Measurements from ENCODE around the gene CCDC71L. TPM values are rescaled to one million over a fixed set of nuclear protein-coding genes. Genes with fewer than 3 reads are reported as not detected.

CCDC71L gene
- total RNA-seq, 4 donors from 2014 or later = 9.1 to 30.9 (median 18.8) TPM

GRCh38 chr7:106653488-106653887 is 7.5 kb downstream of the CCDC71L start:
- Histone ChIP-seq H3K4me1 (peaks cover 0 to 9% of the 10 kb centered on the region in 2 donors), H3K27me3 (no peaks in the 10 kb centered on the region), H3K27ac (no peak overlapping the region), H3K9me3 (no peaks in the 10 kb centered on the region), H3K4me3 (no peak overlapping the region), H3K36me3 (no peaks in the 10 kb centered on the region)
- no peak for DNase-seq
- TF ChIP-seq CTCF (IDR thresholded peaks at IDR 0.05) (no peak), POLR2A (IDR thresholded peaks at IDR 0.05) (no peak)
- intact Hi-C loops (cut with DNase I; ENCODE audit: low total_unique reads) = no loop called here

GRCh38 chr7:106652909-106653308 is 8.0 kb downstream of the CCDC71L start:
- Histone ChIP-seq H3K36me3 (no peaks in the 10 kb centered on the region), H3K9me3 (no peaks in the 10 kb centered on the region), H3K27ac (no peak overlapping the region), H3K4me3 (no peak overlapping the region), H3K4me1 (peaks cover 0 to 3% of the 10 kb centered on the region in 2 donors), H3K27me3 (no peaks in the 10 kb centered on the region)
- intact Hi-C loops (cut with DNase I; ENCODE audit: low total_unique reads) = no loop called here
- DNase-seq = no peak
- TF ChIP-seq CTCF (IDR thresholded peaks at IDR 0.05) (no peak), POLR2A (IDR thresholded peaks at IDR 0.05) (no peak)

GRCh38 chr7:106652092-106652491 is 8.9 kb downstream of the CCDC71L start:
- Histone ChIP-seq H3K4me3 (no peak overlapping the region), H3K27me3 (no peaks in the 10 kb centered on the region), H3K9me3 (no peaks in the 10 kb centered on the region), H3K27ac (no peak overlapping the region), H3K4me1 (no peaks in the 10 kb centered on the region), H3K36me3 (no peaks in the 10 kb centered on the region)
- intact Hi-C loops (cut with DNase I; ENCODE audit: low total_unique reads) = no loop called here
- DNase-seq = no peak
- TF ChIP-seq CTCF (IDR thresholded peaks at IDR 0.05) (no peak), POLR2A (IDR thresholded peaks at IDR 0.05) (no peak)

GRCh38 chr7:106646256-106646655 is 14.7 kb downstream of the CCDC71L start:
- TF ChIP-seq POLR2A (IDR thresholded peaks at IDR 0.05) (no peak), CTCF (IDR thresholded peaks at IDR 0.05) (no peak)
- intact Hi-C loops (cut with DNase I; ENCODE audit: low total_unique reads) = no loop called here
- DNase-seq = no peak
- H3K9me3 ChIP-seq = no peaks in the 10 kb centered on the region
- H3K4me1 ChIP-seq = no peaks in the 10 kb centered on the region
- H3K27me3 ChIP-seq = no peaks in the 10 kb centered on the region
- no peaks in the 10 kb centered on the region for H3K36me3 ChIP-seq
- no peak overlapping the region for H3K27ac ChIP-seq
- no peak overlapping the region for H3K4me3 ChIP-seq

GRCh38 chr7:106644999-106645398 is 16.0 kb downstream of the CCDC71L start:
- no peak for DNase-seq

More at GRCh38 chr7:106644999-106645398, 16.0 kb downstream of the CCDC71L start:
- H3K27ac ChIP-seq = no peak overlapping the region
- H3K27me3 ChIP-seq = no peaks in the 10 kb centered on the region
- intact Hi-C loops (cut with DNase I; ENCODE audit: low total_unique reads) = no loop called here
- no peak overlapping the region for H3K4me3 ChIP-seq
- no peaks in the 10 kb centered on the region for H3K4me1 ChIP-seq
- no peak for TF ChIP-seq CTCF (IDR thresholded peaks at IDR 0.05)
- TF ChIP-seq POLR2A (IDR thresholded peaks at IDR 0.05) = no peak
- no peaks in the 10 kb centered on the region for H3K9me3 ChIP-seq
- H3K36me3 ChIP-seq = no peaks in the 10 kb centered on the region
